DMS79 (cell line): ENCODE measurements around the gene ZNF330.

ENCODE experiments used
- DNase-seq: peaks from one replicate; lab custom pipeline; 2025; lab: John Stamatoyannopoulos, UW

Gene ZNF330

GRCh38 chr4:141233673-141234072 lies 13.0 kb downstream of the ZNF330 start:
- DNase-seq = no peak

- DNase-seq = no peak
Observed at GRCh38 chr4:141238186-141238585, 17.5 kb downstream of the ZNF330 start.

DNA sequence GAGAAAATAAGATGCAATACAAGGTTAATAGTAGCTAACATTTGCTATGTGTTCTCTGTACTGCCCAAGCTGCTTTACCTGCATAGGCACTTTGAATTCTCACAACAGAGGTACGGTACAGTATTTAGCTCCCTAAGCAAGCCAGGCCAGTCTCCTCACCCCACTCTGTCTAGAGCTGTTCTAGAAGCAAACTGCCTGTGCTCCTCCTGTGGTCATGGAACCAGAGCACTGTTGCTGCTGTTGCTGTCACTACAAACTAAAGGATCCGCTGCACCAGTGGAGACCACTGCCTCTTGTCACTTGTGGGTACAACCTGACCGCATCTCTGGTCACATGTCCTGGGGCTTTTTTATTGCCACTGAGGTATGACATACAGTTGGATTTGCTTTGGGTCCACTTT lies 19.6 kb downstream of the ZNF330 start:
- DNase-seq = no peak

- DNase-seq = no peak
Observed at GRCh38 chr4:141240671-141241070, 20.0 kb downstream of the ZNF330 start.

GRCh38 chr4:141241986-141242385 lies 21.3 kb downstream of the ZNF330 start:
- no peak for DNase-seq

DNA sequence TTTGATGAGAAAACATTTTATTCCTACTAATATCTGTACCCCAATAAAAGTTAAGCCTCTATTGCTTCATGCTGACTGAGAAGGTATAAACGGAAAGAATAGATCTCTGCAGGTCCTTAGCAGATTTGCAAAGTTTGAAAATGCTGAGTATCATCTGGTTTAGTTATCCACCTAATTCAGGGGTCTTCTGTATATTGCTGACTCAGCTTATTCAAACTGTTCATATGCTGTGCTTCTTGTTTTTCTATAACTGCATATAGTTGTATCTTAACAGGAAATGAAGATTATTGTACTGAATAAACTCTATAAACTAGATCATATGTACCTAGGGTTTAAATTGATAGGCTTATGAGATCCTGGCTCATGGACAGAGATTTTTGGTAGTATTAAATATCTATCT lies 23.7 kb downstream of the ZNF330 start:
- DNase-seq = no peak

DNA sequence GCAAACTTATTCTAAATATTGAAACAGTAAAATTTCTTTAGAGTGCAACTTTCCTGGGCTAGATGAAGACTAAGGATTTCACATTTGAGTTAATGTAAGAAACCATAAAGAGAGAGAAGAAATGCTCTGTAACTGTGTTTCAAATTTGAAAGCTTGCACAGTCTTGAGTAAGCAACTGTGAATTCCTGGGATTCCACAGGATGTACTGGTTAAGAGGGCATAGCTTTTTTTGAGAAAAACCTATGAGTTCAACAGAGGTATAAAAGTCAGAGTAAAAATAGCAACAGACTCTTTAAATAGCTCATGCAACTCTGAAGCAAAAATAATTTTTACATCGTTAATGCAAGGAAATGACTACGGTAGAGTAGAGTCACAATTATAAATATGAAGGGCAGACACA lies 25.5 kb downstream of the ZNF330 start:
- no peak for DNase-seq

DNA sequence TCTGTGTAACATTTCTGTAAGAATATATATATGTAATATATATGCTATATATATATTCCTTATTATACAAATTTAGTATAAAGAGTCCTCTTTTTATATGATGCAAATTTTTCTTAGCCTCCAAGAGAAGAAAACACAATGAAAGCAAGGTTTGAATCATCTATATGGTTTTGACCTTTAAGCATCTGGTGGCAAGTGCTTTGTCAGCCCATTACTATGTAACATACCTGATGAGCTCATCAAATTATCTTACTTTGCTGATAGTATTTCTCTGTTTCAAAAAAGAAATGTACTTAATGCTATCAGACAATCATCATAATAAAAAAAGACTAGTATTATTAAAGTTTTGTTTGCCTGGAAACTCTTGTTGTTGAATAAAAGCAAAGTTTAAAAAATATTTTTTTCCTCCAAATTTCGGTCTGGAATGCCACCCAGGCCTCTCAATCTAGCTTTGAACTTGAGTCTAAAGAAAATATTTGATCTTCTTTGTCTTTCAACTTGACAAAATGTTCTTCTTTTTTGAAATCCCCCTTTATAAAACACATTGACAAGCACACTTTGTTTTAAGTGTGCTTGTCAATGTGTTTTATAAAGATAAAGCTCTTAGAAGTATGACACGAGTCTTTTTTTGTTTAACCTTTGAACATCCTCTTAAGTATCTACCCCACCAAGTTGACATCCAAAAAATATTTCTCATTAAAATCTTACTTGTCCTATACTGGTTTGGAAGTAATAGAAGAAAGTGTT lies 26.2 kb downstream of the ZNF330 start:
- no peak for DNase-seq

DNA sequence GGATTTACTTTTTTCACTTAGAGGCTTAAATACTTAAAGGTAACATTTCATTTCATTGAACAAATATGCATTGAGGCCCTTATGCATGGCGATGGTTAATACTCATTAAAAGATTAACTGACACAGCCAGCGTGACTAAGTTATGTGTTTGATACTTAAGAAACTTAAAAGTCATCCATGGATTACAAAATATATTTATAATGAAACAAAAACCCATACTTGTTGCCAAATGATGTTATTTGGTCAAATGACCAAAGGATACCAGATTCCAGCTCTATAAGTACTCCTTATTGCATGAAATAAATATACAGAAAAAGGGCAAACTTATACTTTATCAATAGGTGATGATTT lies 26.7 kb downstream of the ZNF330 start:
- no peak for DNase-seq

GRCh38 chr4:141248029-141248428 lies 27.3 kb downstream of the ZNF330 start:
- no peak for DNase-seq

- DNase-seq = no peak
Observed at GRCh38 chr4:141248486-141248885, 27.8 kb downstream of the ZNF330 start.

GRCh38 chr4:141254326-141254725 lies 33.6 kb downstream of the ZNF330 start:
- no peak for DNase-seq

DNA sequence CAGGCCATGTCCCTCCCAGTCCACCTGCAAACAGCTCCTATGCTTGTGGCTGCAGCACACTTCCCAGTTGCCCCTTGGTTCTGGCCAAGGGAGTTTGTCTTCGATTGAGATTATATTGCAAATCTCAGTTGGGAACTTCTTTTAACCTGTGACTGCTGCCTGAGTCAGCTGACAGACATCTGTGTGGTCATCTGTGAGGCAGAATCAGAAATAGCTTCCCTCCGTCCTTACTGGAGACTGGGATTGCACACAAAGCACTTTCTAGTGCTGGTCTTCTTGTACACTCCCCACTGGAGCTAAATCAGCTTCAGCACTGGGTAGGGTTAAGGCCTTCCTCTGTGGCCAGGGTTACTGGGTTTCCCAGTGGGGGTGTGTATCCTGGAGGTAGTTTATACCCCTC lies 34.3 kb downstream of the ZNF330 start:
- DNase-seq = no peak

DNA sequence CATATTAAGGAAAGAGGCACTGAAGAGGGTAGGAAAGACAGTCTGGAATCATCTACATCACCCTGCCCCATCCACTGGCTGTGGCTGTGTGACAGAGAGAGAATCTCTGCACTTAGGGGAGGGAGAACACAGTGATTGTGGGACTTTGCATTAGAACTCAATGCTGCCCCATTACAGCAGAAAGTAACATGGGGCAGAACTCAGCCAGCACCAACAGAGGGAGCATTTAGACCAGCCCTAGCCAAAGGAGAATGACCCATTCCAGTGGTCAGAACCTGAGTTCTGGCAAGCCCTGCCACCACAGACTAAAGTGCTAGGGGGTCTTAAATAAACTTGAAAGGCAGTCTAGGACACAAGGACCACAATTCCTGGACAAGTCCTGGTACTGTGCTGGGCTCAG lies 37.9 kb downstream of the ZNF330 start:
- no peak for DNase-seq

DNA sequence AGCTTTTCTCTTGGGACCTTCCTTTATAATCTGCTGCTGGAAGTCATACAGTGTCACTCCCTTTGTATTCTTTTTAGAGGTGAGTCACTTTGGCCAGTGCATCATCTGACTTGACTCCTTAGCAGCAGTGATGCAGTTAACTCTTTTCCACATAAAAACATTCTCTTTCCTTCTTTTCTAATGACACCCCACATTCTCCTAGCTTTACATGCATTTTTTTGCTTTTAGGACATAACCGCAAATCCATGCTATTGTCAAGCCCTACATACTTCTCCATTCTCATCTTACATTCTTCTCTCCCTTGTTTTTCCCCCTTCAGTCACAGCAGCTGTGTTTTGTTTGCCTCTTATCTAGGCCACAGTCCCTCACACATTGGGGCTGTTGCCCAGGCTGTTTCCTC lies 55.1 kb downstream of the ZNF330 start:
- DNase-seq = no peak

DNA sequence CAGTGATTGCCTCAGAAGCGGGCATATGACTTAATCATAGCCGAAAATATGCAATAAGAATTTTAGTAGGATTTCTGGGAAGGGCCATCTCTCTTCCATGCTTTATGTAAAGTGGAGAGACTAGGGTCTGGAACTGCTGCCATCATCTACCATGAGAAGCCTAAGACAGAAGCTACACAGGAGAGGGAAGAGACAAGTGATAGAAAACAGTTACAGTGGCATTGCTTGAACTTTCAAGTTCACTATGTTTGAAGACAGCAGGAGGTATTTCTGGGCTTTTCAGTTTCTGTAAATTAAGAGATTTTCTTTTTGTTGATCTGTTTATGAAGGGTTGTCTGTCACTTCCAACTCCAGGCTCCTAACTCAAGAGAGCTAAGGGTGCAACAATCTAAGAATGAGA lies 62.5 kb downstream of the ZNF330 start:
- no peak for DNase-seq

GRCh38 chr4:141283563-141283962 lies 62.9 kb downstream of the ZNF330 start:
- no peak for DNase-seq
